Activated naive CD8-positive, alpha-beta T cell treated with anti-CD3 and anti-CD28 coated beads, Interleukin-2, amount 10 ng/mL, durations not matched to agents 7 days and 5 days (primary cell): ENCODE measurements around the gene ZNRD2. TPM values are rescaled to one million over a fixed set of nuclear protein-coding genes. Genes with fewer than 3 reads are reported as not detected.
"Not testable (repeated sequence)": the region's sequence is repeated elsewhere in the genome, so short reads cannot be mapped to it uniquely, and the experiment has no call there.

Source experiments
- ATAC-seq: fragments of 150-1000 bp; cut with Tn5 transposase; one replicate; pipeline ENCODE4 v1.10.0; 2021; ENCODE audit warnings: low read depth, moderate library complexity
- POLR2A ChIA-PET: fragments of 350-600 bp; sonication (Branson Sonifier 250); formaldehyde crosslinking; loops from one replicate; lab custom pipeline; 2021; ENCODE audit warnings: antibody characterized with exemption; lab: Charles Lee
- DNase-seq: peaks from one replicate; pipeline ENCODE4 v3.0.0; 2021
- H3K27ac Mint-ChIP-seq: one replicate; pipeline ENCODE4 v1.8.0; 2022; ENCODE audit warnings: mild to moderate bottlenecking, mixed read lengths
- H3K27me3 Mint-ChIP-seq: one replicate; pipeline ENCODE4 v1.8.0; 2022; ENCODE audit warnings: mild to moderate bottlenecking, moderate library complexity, mixed read lengths
- H3K36me3 Mint-ChIP-seq: one replicate; pipeline ENCODE4 v1.8.0; 2021; ENCODE audit warnings: mild to moderate bottlenecking, mixed read lengths
- H3K4me1 Mint-ChIP-seq: one replicate; pipeline ENCODE4 v1.8.0; 2021; ENCODE audit warnings: mixed read lengths
- H3K4me3 Mint-ChIP-seq: one replicate; pipeline ENCODE4 v1.8.0; 2022; ENCODE audit warnings: mild to moderate bottlenecking, moderate library complexity, mixed read lengths
- H3K9me3 Mint-ChIP-seq: one replicate; pipeline ENCODE4 v1.8.0; 2021; ENCODE audit warnings: mixed read lengths
- total RNA-seq, 2 experiments: library from RNA; stranded (reverse); gene quantifications; one replicate each; pipeline ENCODE4 v1.2.3, GENCODE V29; 2021

Gene ZNRD2, protein sequence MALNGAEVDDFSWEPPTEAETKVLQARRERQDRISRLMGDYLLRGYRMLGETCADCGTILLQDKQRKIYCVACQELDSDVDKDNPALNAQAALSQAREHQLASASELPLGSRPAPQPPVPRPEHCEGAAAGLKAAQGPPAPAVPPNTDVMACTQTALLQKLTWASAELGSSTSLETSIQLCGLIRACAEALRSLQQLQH
- total RNA-seq, result 10 to 100 TPM; 27.2 to 30.0 TPM

DNA sequence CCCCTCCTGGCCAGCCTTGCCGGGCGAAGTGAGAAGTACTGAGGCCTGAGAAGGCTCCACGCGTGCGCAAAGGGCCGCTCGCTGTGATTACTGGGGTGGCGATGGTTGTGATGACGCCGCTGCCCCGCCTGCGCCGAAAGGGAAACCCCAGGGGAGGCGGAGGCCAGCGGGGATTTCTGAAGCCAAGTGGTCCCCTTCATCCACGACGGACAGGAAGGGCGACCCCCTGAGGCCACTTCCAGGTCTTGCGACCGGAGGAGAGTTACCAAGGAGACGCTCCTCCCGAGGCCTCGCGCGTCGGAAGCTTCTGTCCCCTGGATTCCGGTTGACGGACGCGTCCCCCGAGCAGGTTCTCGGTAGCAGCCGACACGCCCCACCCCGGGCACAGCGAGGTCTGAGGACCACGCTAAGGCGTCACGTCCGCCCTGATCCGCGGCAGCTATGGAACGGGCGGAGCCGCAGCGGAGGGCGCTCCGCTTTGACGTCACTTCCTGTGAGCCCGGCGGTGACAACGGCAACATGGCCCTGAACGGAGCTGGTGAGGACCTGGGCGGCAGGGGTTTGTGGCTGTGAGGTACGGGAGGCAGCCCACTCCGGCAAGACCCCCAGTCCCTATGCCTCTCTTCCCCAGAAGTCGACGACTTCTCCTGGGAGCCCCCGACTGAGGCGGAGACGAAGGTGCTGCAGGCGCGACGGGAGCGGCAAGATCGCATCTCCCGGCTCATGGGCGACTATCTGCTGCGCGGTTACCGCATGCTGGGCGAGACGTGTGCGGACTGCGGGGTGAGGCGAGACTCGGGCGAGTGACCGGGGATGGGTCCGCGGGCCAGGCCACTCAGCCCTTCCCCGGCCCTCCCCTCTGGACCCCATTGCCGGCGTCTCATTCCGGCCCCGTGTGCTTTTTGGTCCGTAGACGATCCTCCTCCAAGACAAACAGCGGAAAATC lies at the start of gene ZNRD2:
Gene ZNRD2 (plus strand): TSS at position 505 of the 946 bp plus-strand sequence. CDS start 15 bp downstream, at position 520.
- Mint-ChIP-seq H3K9me3 (no peaks in the 10 kb centered on the region), H3K4me1 (peaks cover 58% of the 10 kb centered on the region), H3K27ac (peak within 1 kb of the TSS; percentile 98), H3K36me3 (peaks cover 9% of the 10 kb centered on the region), H3K27me3 (no peaks in the 10 kb centered on the region), H3K4me3 (peak within 1 kb of the TSS; percentile 94)
- DNase-seq (peak; percentile 97), ATAC-seq (peak; percentile 72)
- POLR2A ChIA-PET, result interaction anchor here (0.6 to 5.3 kb wide), 18 partner anchors 11 to 150 kb away, joined by 3 to 52 read pairs (median 10); partner anchors contain the start of genes MALAT1, PCNX3, RELA and SCYL1

DNA sequence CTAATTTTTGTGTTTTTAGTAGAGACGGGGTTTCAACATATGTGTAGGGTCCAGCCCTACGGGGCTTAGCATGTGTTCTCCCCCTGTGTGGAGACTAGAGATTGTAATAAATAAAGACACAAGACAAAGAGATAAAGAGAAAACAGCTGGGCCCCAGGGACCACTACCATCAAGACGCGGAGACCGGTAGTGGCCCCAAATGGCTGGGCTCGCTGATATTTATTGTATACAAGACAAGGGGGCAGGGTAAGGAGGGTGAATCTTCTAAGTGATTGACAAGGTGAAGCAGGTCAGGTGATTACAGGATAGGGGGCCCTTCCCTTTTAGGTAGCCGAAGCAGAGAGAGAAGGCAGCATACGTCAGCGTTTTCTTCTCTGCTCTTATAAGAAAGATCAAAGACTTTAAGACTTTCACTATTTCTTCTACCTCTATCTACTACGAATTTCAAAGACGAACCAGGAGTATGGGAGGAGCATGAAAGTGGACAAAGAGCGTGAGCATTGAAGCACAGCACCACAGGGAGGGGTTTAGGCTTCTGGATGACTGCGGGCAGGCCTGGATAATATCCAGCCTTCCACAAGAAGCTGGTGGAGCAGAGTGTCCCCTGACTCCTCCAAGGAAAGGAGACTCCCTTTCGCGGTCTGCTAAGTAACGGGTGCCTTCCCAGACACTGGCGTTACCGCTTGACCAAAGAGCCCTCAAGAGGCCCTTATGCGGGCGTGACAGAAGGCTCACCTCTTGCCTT lies 48.3 kb upstream of the ZNRD2 start:
- not testable (repeated sequence) for H3K9me3 Mint-ChIP-seq, H3K27me3 Mint-ChIP-seq, H3K36me3 Mint-ChIP-seq, DNase-seq, ATAC-seq
- H3K4me3 Mint-ChIP-seq, result peak overlapping the region; percentile 72
- POLR2A ChIA-PET, result interaction anchor here (0.6 kb wide), 1 partner anchor 15 kb away, joined by 3 read pairs; no protein-coding TSS in a partner anchor
- peaks cover 32% of the 10 kb centered on the region for H3K4me1 Mint-ChIP-seq
- peak overlapping the region; percentile 74 for H3K27ac Mint-ChIP-seq

DNA sequence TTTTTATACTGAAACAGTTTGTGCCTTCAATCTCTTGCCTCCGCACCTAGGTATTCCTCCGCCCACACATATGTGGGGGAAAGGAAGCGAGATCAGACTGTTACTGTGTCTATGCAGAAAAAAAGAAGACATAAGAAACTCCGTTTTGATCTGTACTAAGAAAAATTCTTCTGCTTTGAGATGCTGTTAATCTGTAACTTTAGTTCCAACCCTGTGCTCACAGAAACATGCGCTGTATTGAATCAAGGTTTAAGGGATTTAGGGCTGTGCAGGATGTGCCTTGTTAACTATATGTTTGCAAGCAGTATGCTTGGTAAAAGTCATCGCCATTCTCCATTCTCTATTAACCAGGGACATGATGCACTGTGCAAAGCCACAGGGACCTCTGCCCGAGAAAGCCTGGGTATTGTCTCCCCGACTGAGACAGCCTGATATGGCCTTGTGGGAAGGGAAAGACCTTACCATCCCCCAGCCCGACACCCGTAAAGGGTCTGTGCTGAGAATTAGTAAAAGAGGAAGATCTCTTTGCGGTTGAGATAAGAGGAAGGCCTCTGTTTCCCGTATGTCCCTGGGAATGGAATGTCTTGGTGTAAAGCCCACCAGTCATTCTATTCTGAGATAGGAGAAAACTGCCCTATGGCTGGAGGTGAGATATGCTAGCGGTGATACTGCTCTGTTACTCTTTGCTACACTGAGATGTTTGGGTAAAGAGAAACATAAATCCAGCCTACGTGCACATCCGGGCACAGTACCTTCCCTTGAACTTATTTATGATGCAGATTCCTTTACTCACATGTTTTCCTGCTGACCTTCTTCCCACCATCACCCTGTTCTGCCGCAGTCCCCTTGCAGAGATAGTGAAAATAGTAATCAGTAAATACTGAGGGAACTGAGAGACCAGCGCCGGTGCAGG lies 47.3 kb upstream of the ZNRD2 start:
- H3K27ac Mint-ChIP-seq, result peak overlapping the region; percentile 93
- ATAC-seq, result peak; percentile 17
- POLR2A ChIA-PET, result interaction anchor here (1.1 to 3.7 kb wide), 3 partner anchors 15 to 136 kb away, joined by 4 to 28 read pairs (median 11); partner anchors contain the start of genes FRMD8 and MALAT1
- DNase-seq, result peak; percentile 49
- H3K4me3 Mint-ChIP-seq, result peak overlapping the region; percentile 80
- H3K27me3 Mint-ChIP-seq, H3K9me3 Mint-ChIP-seq, H3K36me3 Mint-ChIP-seq: not testable (repeated sequence)
- peaks cover 35% of the 10 kb centered on the region for H3K4me1 Mint-ChIP-seq

DNA sequence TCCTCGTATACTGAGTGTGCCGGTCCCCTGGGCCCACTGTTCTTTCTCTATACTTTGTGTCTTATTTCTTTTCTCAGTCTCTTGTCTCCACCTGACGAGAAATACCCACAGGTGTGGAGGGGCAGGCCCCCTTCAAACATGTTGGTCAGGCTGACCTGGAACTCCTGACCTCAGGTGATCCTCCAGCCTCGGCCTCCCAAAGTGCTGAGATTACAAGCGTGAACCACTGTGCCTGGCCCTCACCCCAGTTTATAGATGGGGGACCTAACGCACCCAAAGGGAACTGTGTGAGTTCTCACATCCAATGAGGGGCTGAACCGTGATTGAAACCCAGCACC lies 46.7 kb upstream of the ZNRD2 start:
- not testable (repeated sequence) for H3K9me3 Mint-ChIP-seq, H3K27me3 Mint-ChIP-seq, DNase-seq, ATAC-seq, H3K36me3 Mint-ChIP-seq
- H3K4me1 Mint-ChIP-seq, result peaks cover 36% of the 10 kb centered on the region
- POLR2A ChIA-PET, result interaction anchor here (1.1 to 3.7 kb wide), 5 partner anchors 14 to 137 kb away, joined by 3 to 28 read pairs (median 4); partner anchors contain the start of genes FRMD8, MALAT1, NEAT1 and SIPA1
- H3K27ac Mint-ChIP-seq, result peak overlapping the region; percentile 93
- H3K4me3 Mint-ChIP-seq, result peak overlapping the region; percentile 80

DNA sequence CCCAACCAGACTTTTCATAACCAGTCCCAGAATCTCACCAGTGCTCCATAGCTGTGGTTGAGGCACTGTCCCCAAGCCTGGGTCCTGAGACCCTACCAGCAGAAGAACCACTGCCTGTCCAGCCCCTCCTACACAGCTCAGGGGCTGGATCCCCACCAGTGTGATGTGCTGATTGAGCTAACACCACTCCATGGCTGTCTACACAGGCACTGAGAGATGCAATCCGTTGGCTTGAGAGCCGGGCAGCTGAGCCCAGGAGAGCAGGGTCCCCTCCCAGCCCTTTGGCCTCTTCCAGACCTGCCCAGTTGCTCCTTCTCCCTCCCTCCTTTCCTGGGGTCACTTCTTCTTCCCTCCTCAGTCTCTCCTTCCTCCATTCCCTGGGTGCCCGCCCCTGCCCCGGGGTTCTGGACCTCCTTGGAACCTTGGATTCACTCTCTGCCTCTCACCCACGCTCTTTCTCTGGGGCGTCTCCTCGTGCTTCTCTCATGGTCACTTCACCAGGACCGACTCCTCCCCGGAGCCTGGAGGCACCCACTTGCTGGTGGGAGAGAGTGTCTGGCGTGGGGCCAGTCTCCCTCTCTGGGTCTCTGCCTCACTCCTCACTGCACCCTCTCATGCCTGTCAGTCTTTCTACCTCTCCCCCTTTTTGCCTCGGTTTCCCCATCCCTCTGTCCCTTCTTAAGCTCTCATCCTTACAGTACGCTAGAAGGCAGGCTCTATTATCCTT lies 46.1 kb upstream of the ZNRD2 start:
- POLR2A ChIA-PET, result interaction anchor here (1.0 to 3.7 kb wide), 18 partner anchors 13 to 262 kb away, joined by 3 to 28 read pairs (median 4); partner anchors contain the start of genes FRMD8, MALAT1, NEAT1 and PCNX3
- peaks cover 39% of the 10 kb centered on the region for H3K4me1 Mint-ChIP-seq
- H3K4me3 Mint-ChIP-seq, result peak overlapping the region; percentile 80
- DNase-seq (peak; percentile 50), ATAC-seq (peak; percentile 15)
- peaks cover 8% of the 10 kb centered on the region for H3K36me3 Mint-ChIP-seq
- peak overlapping the region; percentile 93 for H3K27ac Mint-ChIP-seq
- no peaks in the 10 kb centered on the region for H3K27me3 Mint-ChIP-seq
- H3K9me3 Mint-ChIP-seq, result no peaks in the 10 kb centered on the region

DNA sequence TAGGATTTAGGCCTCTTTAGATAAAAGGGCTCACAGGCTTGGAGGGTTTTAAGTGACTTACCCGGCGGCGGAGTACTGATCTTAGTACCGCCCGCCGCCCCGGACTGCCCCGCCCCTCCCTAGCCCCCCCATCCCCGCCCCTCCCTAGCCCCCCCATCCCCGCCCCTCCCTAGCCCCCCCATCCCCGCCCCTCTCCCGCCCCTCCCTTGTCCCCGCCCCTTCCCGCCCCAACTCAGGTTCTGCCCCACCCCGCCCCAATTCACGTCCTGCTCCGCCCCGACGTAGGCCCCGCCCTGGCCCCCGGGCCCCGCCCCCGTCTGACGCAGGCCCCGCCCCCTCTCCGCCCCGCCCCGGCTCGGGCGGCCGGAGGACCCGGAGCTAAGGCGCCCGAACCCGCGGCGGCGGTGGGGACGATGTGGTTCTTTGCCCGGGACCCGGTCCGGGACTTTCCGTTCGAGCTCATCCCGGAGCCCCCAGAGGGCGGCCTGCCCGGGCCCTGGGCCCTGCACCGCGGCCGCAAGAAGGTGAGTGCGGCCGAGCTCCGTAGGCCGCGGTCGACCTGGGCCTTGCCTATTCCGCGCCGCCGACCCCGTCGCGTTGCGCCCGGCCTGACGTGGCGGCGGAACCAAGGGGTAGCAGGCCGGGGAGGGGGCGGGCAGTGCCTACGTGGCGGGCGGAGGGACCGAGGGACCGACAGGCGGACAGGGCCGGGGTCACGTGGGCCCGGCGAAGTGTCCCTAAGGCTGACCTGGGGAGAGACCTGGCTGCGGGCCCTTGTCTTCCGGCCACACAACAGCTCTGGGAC lies 45.3 kb upstream of the ZNRD2 start, which contains the start of gene SCYL1:
Gene SCYL1 (plus strand): TSS at position 343 of the 805 bp plus-strand sequence. CDS start 71 bp downstream, at position 414.
- H3K4me3 Mint-ChIP-seq, result peak within 1 kb of the TSS; percentile 87
- POLR2A ChIA-PET, result interaction anchor here (0.9 to 3.7 kb wide), 21 partner anchors 13 to 263 kb away, joined by 3 to 28 read pairs (median 4); partner anchors contain the start of genes FAM89B, MALAT1, NEAT1 and PCNX3
- H3K36me3 Mint-ChIP-seq, result peaks cover 8% of the 10 kb centered on the region
- ATAC-seq (peak; percentile 59), DNase-seq (peak; percentile 88)
- H3K27ac Mint-ChIP-seq, result peak within 1 kb of the TSS; percentile 93
- H3K4me1 Mint-ChIP-seq, result peaks cover 42% of the 10 kb centered on the region
- H3K27me3 Mint-ChIP-seq, result no peaks in the 10 kb centered on the region
- H3K9me3 Mint-ChIP-seq, result no peaks in the 10 kb centered on the region

DNA sequence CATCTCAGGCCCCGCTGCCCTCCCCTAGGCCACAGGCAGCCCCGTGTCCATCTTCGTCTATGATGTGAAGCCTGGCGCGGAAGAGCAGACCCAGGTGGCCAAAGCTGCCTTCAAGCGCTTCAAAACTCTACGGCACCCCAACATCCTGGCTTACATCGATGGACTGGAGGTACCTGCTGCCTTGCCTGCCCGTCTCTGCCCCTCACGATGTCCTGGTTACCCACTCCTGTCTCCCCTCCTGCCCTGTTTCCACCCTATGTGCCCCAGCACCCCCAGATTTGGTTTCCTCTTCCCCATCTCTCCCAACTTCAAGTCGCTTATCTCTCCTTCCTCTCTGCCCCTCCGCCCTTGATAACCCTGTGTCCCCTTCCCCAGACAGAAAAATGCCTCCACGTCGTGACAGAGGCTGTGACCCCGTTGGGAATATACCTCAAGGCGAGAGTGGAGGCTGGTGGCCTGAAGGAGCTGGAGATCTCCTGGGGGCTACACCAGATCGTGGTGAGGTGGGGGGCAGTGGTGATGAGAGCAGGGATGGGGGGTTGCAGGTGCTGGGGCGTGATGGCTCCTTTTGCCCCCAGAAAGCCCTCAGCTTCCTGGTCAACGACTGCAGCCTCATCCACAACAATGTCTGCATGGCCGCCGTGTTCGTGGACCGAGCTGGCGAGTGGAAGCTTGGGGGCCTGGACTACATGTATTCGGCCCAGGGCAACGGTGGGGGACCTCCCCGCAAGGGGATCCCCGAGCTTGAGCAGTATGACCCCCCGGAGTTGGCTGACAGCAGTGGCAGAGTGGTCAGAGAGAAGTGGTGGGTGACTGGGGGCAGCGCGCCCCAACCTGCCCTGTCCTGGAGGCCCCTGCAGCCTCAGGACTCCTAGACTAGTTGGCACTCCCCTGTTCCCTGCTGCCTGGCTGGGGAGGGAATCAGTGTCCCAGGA lies 44.5 kb upstream of the ZNRD2 start:
- H3K9me3 Mint-ChIP-seq, result no peaks in the 10 kb centered on the region
- ATAC-seq (peak; percentile 24), DNase-seq (no peak)
- peak overlapping the region; percentile 87 for H3K4me3 Mint-ChIP-seq
- peaks cover 47% of the 10 kb centered on the region for H3K4me1 Mint-ChIP-seq
- H3K27me3 Mint-ChIP-seq, result no peaks in the 10 kb centered on the region
- peaks cover 9% of the 10 kb centered on the region for H3K36me3 Mint-ChIP-seq
- peak overlapping the region; percentile 65 for H3K27ac Mint-ChIP-seq
- POLR2A ChIA-PET, result interaction anchor here (0.5 to 3.7 kb wide), 22 partner anchors 8 to 1865 kb away, joined by 3 to 28 read pairs (median 4); partner anchors contain the start of genes EHBP1L1, FAM89B, MALAT1 and PCNX3

DNA sequence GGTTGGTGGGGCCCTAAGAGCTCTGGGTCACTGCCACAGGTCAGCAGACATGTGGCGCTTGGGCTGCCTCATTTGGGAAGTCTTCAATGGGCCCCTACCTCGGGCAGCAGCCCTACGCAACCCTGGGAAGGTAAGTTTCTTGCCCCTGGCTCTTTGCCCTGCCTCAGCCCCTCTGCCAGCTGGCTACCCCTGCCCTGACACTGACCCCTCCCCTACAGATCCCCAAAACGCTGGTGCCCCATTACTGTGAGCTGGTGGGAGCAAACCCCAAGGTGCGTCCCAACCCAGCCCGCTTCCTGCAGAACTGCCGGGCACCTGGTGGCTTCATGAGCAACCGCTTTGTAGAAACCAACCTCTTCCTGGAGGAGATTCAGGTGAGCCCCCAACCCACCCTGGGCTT lies 43.5 kb upstream of the ZNRD2 start:
- Mint-ChIP-seq H3K4me1 (peaks cover 47% of the 10 kb centered on the region), H3K4me3 (peak overlapping the region; percentile 20), H3K36me3 (peaks cover 12% of the 10 kb centered on the region), H3K27me3 (no peaks in the 10 kb centered on the region), H3K9me3 (no peaks in the 10 kb centered on the region), H3K27ac (peak overlapping the region; percentile 30)
- no peak for ATAC-seq
- DNase-seq, result no peak
- POLR2A ChIA-PET, result interaction anchor here (0.6 to 3.7 kb wide), 2 partner anchors 9 to 28 kb away, joined by 3 to 28 read pairs; partner anchors contain the start of gene MALAT1

DNA sequence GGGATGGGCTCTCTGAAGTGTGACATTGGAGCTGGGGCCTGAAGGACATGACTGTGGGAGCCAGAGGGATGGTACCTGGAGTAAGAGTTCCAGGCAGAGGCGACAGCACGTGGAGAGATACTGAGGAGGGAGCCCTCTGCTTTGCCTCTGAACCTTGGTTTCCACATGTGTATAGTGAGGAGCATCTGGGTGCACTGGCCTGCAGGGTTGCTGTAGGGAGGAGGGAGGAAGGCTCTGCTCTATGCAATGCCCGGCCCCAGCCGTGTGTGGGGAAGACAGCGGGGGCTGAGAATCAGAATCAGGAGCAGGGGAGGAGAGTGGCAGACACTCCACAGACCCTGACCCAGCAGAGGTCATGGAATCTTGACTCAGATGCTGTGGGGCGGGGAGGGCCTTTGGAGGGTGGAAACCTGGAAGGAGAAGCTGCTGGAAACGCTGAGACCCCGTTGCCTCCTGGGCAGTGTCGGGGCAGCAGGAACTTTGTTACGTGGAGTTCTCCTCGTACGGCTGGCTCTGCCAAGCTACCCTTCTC lies 41.4 kb upstream of the ZNRD2 start:
- ATAC-seq, result no peak

More for the DNA sequence above, 41.4 kb upstream of the ZNRD2 start:
- H3K36me3 Mint-ChIP-seq, result peaks cover 13% of the 10 kb centered on the region
- no peak overlapping the region for H3K4me3 Mint-ChIP-seq
- no peaks in the 10 kb centered on the region for H3K27me3 Mint-ChIP-seq
- H3K4me1 Mint-ChIP-seq, result peaks cover 29% of the 10 kb centered on the region
- DNase-seq, result no peak
- POLR2A ChIA-PET, result interaction anchor here (1.4 kb wide), 1 partner anchor 9 kb away, joined by 4 read pairs; no protein-coding TSS in a partner anchor
- H3K27ac Mint-ChIP-seq, result peak overlapping the region; percentile 50
- no peaks in the 10 kb centered on the region for H3K9me3 Mint-ChIP-seq
